NCI-H1694 (cell line): ENCODE results near the gene FOXD4L5.
"Not testable (repeated sequence)": the region's sequence is repeated elsewhere in the genome, so short reads cannot be mapped to it uniquely, and the experiment has no call there.

Experiments
- DNase-seq: peaks from one replicate; lab custom pipeline; 2025; lab: John Stamatoyannopoulos, UW

The FOXD4L5 gene

DNA sequence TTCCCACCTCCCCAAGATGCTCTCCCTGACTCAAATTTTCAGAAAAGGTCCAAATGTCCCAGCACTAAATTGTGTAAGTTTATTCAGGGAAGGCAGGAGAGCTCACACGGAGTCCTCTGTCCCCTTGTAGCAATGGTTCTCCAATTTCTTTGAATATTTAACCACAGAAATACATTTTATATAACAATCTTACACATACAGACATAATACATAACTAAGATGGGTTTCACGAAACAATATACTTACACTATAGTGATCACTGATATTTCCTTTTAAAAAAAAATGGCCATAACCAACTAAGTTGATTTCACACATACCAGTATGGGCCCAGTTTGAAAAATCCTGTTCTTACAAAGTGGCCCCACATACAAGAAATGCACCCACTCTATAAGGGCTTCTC, at the start of gene FOXD4L5:
Gene FOXD4L5, minus strand, starts transcription at position 101 of the 400 bp plus-strand sequence. CDS start 832 bp downstream, outside the sequence.
- not testable (repeated sequence) for DNase-seq

DNA sequence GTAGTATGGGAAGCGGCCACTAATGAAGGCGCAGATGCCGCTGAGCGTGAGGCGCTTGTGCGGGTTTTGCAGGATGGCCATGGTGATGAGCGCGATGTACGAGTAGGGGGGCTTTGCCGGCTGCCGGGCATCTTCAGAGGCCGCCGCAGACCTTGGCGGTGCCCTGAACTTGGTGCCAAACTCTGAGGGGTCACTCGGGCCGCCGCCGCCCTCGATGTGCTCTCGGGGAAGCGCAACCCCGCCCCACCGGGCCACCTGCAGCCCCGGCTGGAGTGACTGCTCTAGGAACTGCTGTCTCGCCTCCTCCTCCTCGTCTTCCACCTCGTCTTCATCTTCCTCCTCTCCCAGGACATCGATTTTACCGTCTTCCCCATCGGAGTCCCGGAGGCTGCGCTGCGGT, 1.1 kb downstream of the FOXD4L5 start:
- not testable (repeated sequence) for DNase-seq

DNA sequence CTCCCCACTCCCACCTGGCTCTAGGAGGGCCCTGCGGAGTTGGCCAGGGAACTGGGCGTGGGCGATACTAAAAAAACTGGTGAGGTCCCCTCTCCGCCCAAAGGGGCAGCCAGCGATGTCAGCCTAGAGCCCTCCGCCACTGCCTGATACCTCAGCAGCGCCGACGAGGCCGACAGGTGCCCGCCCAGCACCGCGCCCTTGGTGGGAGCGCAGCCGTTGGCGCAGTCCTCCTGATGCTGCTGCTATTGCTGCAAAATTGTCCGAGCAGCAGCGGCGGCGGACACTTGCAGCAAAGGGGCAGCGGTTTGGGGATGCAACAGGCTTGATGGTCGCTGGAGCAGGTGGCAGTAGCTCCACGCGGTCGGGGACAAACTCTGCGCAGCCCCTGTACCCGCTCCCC, 2.0 kb downstream of the FOXD4L5 start:
- not testable (repeated sequence) for DNase-seq
